A549 (cell line): ENCODE data around the gene CLDN6. TPM values are rescaled to one million over a fixed set of nuclear protein-coding genes. Genes with fewer than 3 reads are reported as not detected.

ENCODE experiments used
- ATAC-seq, 2 experiments: fragments of 200-7000 bp in 1 of 2; fragments of >200 bp in 1 of 2; cut with Nextera tagmentation in 1 of 2; cut with Tn5 transposase in 1 of 2; 3 replicates each; pipeline versions ENCODE4 v1.8.0 to v1.9.1; 2018 to 2020; ENCODE audit warnings: mild to moderate bottlenecking in 1 of 2, moderate library complexity in 1 of 2
- CTCF ChIA-PET: fragments of 300-600 bp; sonication (Branson Sonifier 250); formaldehyde crosslinking; extraction: SDS; loops from one replicate; lab custom pipeline; 2021; ENCODE audit warnings: antibody characterized with exemption, inconsistent platforms; lab: Yijun Ruan, JAX
- POLR2A ChIA-PET: fragments of 350-600 bp; formaldehyde crosslinking; extraction: SDS; loops from one replicate; lab custom pipeline; 2021; ENCODE audit warnings: antibody characterized with exemption, inconsistent platforms; lab: Yijun Ruan, JAX
- DNase-seq, 2 experiments: peaks; one replicate each; pipeline versions ENCODE4 v3.0.0 to v3.0.0-alpha.2; 2011 to 2016; ENCODE audit warnings: low read depth in 1 of 2, low spot score in 1 of 2
- FAIRE-seq: peaks from 2 replicates; lab custom pipeline; 2011; peaks lifted over from hg19 to GRCh38; lab: Jason Lieb, UNC
- H3K27ac ChIP-seq, 2 experiments: fragments of >200 bp; sonication (Bioruptor Twin); formaldehyde crosslinking; 3 replicates each; pipeline ENCODE4 v1.5.1; 2016 to 2017
- H3K4me1 ChIP-seq: fragments of >200 bp; sonication (Bioruptor Twin); formaldehyde crosslinking; 3 replicates; pipeline ENCODE4 v1.6.1; 2016
- H3K4me2 ChIP-seq: fragments of >200 bp; sonication (Bioruptor Twin); formaldehyde crosslinking; 3 replicates; pipeline ENCODE4 v1.6.1; 2016
- H3K4me3 ChIP-seq: fragments of >200 bp; sonication (Bioruptor Twin); formaldehyde crosslinking; 3 replicates; pipeline ENCODE4 v1.5.1; 2016
- H3K9me3 ChIP-seq: fragments of >200 bp; sonication (Bioruptor Twin); formaldehyde crosslinking; 3 replicates; pipeline ENCODE4 v1.6.1; 2016
- ATOH8 ChIP-seq: fragments of 250-450 bp; sonication (Bioruptor Pico); IDR thresholded peaks from 2 replicates; pipeline ENCODE4 v1.5.0; 2020; ENCODE audit warnings: low read depth, mild to moderate bottlenecking, moderate library complexity
- BHLHE40 ChIP-seq: IDR thresholded peaks from 2 replicates; pipeline ENCODE4 v1.6.1; 2012; ENCODE audit warnings: low read depth, low read length, inconsistent platforms
- CBX8 ChIP-seq: fragments of 200-600 bp; sonication (generic); IDR thresholded peaks from 2 replicates; pipeline ENCODE4 v1.6.1; 2016
- CEBPB ChIP-seq, 2 experiments: fragments of >200 bp in 1 of 2; sonication (Bioruptor Twin) in 1 of 2; formaldehyde crosslinking in 1 of 2; IDR thresholded peaks; 2 replicates each; pipeline ENCODE4 v1.6.1; 2012 to 2016
- EHF ChIP-seq: fragments of 250-450 bp; sonication (Bioruptor Pico); IDR thresholded peaks from 2 replicates; pipeline ENCODE4 v1.5.0; 2020; ENCODE audit warnings: mild to moderate bottlenecking
- EHMT2 ChIP-seq: fragments of 200-600 bp; sonication (generic); IDR thresholded peaks from 2 replicates; pipeline ENCODE4 v1.6.1; 2016; ENCODE audit warnings: antibody characterized with exemption, low read depth, mild to moderate bottlenecking, moderate library complexity
- HEYL ChIP-seq: fragments of 250-450 bp; sonication (Bioruptor Pico); IDR thresholded peaks from 2 replicates; pipeline ENCODE4 v1.8.0; 2021; ENCODE audit warnings: mild to moderate bottlenecking, moderate library complexity
- HMGXB4 ChIP-seq: fragments of 250-450 bp; sonication (Bioruptor Pico); IDR thresholded peaks from 2 replicates; pipeline ENCODE4 v1.5.0; 2021; ENCODE audit warnings: mild to moderate bottlenecking, moderate library complexity, borderline replicate concordance
- HOXB5 ChIP-seq: fragments of 250-450 bp; sonication (Bioruptor Pico); IDR thresholded peaks from 2 replicates; pipeline ENCODE4 v1.5.0; 2020; ENCODE audit warnings: mild to moderate bottlenecking, moderate library complexity
- JUNB ChIP-seq: fragments of >200 bp; sonication (Bioruptor Twin); formaldehyde crosslinking; IDR thresholded peaks from 2 replicates; pipeline ENCODE4 v1.6.1; 2016
- MAX ChIP-seq: IDR thresholded peaks from 2 replicates; pipeline ENCODE4 v1.6.1; 2012
- MYC ChIP-seq: IDR thresholded peaks from 2 replicates; pipeline ENCODE4 v1.6.1; 2012; ENCODE audit warnings: mild to moderate bottlenecking, inconsistent platforms, low read length, improper control_type of control experiment, borderline replicate concordance
- NFE2L2 ChIP-seq: fragments of 150-350 bp; conservative IDR thresholded peaks from 2 replicates; pipeline ENCODE4 v1.6.1; 2014; ENCODE audit warnings: low read length
- NPAS2 ChIP-seq: fragments of 250-450 bp; sonication (Bioruptor Pico); IDR thresholded peaks from 2 replicates; pipeline ENCODE4 v1.8.0; 2022; ENCODE audit warnings: mild to moderate bottlenecking, moderate library complexity, borderline replicate concordance
- NR3C1 ChIP-seq: fragments of >200 bp; sonication (Bioruptor Twin); formaldehyde crosslinking; IDR thresholded peaks from 3 replicates; pipeline ENCODE4 v1.6.1; 2017
- PBX3 ChIP-seq: IDR thresholded peaks from 2 replicates; pipeline ENCODE4 v1.6.1; 2012
- PHF8 ChIP-seq: fragments of 200-600 bp; sonication (generic); IDR thresholded peaks from 2 replicates; pipeline ENCODE4 v1.6.1; 2016; ENCODE audit warnings: low read depth, mild to moderate bottlenecking, antibody characterized with exemption, moderate library complexity, borderline replicate concordance
- POLR2A ChIP-seq: IDR thresholded peaks from 2 replicates; pipeline ENCODE4 v1.6.1; 2012; ENCODE audit warnings: mild to moderate bottlenecking, low read length
- RARB ChIP-seq: fragments of 250-450 bp; sonication (Bioruptor Pico); IDR thresholded peaks from 2 replicates; pipeline ENCODE4 v1.8.0; 2021; ENCODE audit warnings: mild to moderate bottlenecking, moderate library complexity
- SREBF2 ChIP-seq: fragments of 450-650 bp; IDR thresholded peaks from 2 replicates; pipeline ENCODE4 v1.6.1; 2014; ENCODE audit warnings: mild to moderate bottlenecking, moderate library complexity
- TFCP2L1 ChIP-seq: fragments of 250-450 bp; sonication (Bioruptor Pico); IDR thresholded peaks from 2 replicates; pipeline ENCODE4 v1.5.0; 2021; ENCODE audit warnings: mild to moderate bottlenecking
- USF2 ChIP-seq: fragments of 450-650 bp; IDR thresholded peaks from 2 replicates; pipeline ENCODE4 v1.6.1; 2014; ENCODE audit warnings: antibody characterized with exemption
- ZC3H11A ChIP-seq: fragments of 450-650 bp; IDR thresholded peaks from 2 replicates; pipeline ENCODE4 v1.6.1; 2014; ENCODE audit warnings: antibody characterized with exemption, mild to moderate bottlenecking
- ZNF302 ChIP-seq: fragments of 250-450 bp; sonication (Bioruptor Pico); IDR thresholded peaks from 2 replicates; pipeline ENCODE4 v1.9.0; 2021; ENCODE audit warnings: inconsistent platforms, mild to moderate bottlenecking, moderate library complexity
- WGBS: methylation state at CpG from one replicate; pipeline ENCODE4 v1.1.6; 2017; ENCODE audit errors: missing lambda C conversion rate; 5-methylcytosine and 5-hydroxymethylcytosine counted together
- polyA plus RNA-seq, 4 experiments: library from polyadenylated mRNA; depleted of rRNA in 3 of 4; stranded (reverse); fragments of >200 nt; fragmentation: RNase III in 1 of 4; extraction: RNeasy Plus Mini Kit Qiagen cat#74134 plus additional on column Dnase treatment in 1 of 4; gene quantifications; 2 replicates in 3 of 4; 3 replicates in 1 of 4; pipeline ENCODE4 v1.2.3, GENCODE V29; 2011 to 2017

CLDN6 gene
- polyA plus RNA-seq, 2 of the 4 experiments (the other 2 are of a cell fraction): 0.25 TPM; not detected in 1

- TF ChIP-seq CEBPB (IDR thresholded peaks at IDR 0.05): no peak
- peak; percentile 50; the same call in 1 of the 2 replicates for TF ChIP-seq USF2
- peak; percentile 73 for TF ChIP-seq MAX
- peak; percentile 76 for TF ChIP-seq BHLHE40
- TF ChIP-seq, all 56 proteins: peak for 3
- DNase-seq: no peak
- H3K27ac ChIP-seq: peak overlapping the region in 1 of 2 experiments; percentile 58; a peak in 3 of 6 replicates
- no peak overlapping the region for H3K4me3 ChIP-seq
- POLR2A ChIA-PET: interaction anchor here (1.0 kb wide), 1 partner anchor 14 kb away, joined by 3 read pairs; no protein-coding TSS in a partner anchor
- 67% methylated on average over 18 of the region's 27 CpGs for WGBS
- H3K4me2 ChIP-seq: peak overlapping the region; percentile 36; the same call in 2 of the 3 replicates
- no peaks in the 10 kb centered on the region for H3K9me3 ChIP-seq
- H3K4me1 ChIP-seq: peaks cover 15% of the 10 kb centered on the region
- FAIRE-seq: no peak
- ATAC-seq: peak; percentile 47 to 50
- CTCF ChIA-PET: interaction anchor here (1.2 to 3.4 kb wide), 2 partner anchors 10 to 29 kb away, joined by 3 to 16 read pairs; no protein-coding TSS in a partner anchor
These were observed 4.5 kb downstream of the CLDN6 start for GRCh38 chr16:3013491-3013951.

GRCh38 chr16:3012828-3013420 is 5.1 kb downstream of the CLDN6 start, which contains the start of gene CLDN9:
Gene CLDN9 (plus strand): TSS chr16:3012923. CDS start chr16:3013363, 440 bp downstream.
- 73% methylated on average over 17 of the region's 27 CpGs for WGBS
- no peak for DNase-seq

More at GRCh38 chr16:3012828-3013420, 5.1 kb downstream of the CLDN6 start, which contains the start of gene CLDN9:
- CTCF ChIA-PET: interaction anchor here (13.6 to 14.8 kb wide), 2 partner anchors 8 to 17 kb away, joined by 112 to 214 read pairs; partner anchors contain the start of genes CLDN6, HCFC1R1, THOC6 and TNFRSF12A
- FAIRE-seq: no peak
- POLR2A ChIA-PET: interaction anchor here (3.7 kb wide), 1 partner anchor 8 kb away, joined by 31 read pairs; the partner anchor contains the start of gene TNFRSF12A
- H3K4me1 ChIP-seq: peaks cover 15% of the 10 kb centered on the region
- peak within 1 kb of the TSS in 1 of 2 experiments; percentile 58; a peak in 3 of 6 replicates for H3K27ac ChIP-seq
- no peaks in the 10 kb centered on the region for H3K9me3 ChIP-seq
- ATAC-seq: peak; percentile 22 to 51; a peak in 5 of 6 replicates
- TF ChIP-seq EHMT2: no peak
- no peak for TF ChIP-seq ATOH8
- TF ChIP-seq PBX3: no peak
- no peak for TF ChIP-seq HEYL (CRISPR knock-in tag)
- TF ChIP-seq TFCP2L1: no peak
- TF ChIP-seq SREBF2: no peak
- no peak for TF ChIP-seq EHF (CRISPR knock-in tag)
- no peak for TF ChIP-seq ZC3H11A
- TF ChIP-seq PHF8: no peak
- TF ChIP-seq ZNF302 (CRISPR knock-in tag): no peak
- TF ChIP-seq CBX8: no peak
- no peak for TF ChIP-seq RARB (CRISPR knock-in tag)
- TF ChIP-seq MYC: no peak
- TF ChIP-seq NR3C1: no peak
- no peak for TF ChIP-seq NFE2L2
- TF ChIP-seq HOXB5 (CRISPR knock-in tag): no peak
- no peak for TF ChIP-seq JUNB
- TF ChIP-seq NPAS2 (CRISPR knock-in tag): no peak
- no peak for TF ChIP-seq HMGXB4 (CRISPR knock-in tag)
- TF ChIP-seq POLR2A: no peak
- peak within 1 kb of the TSS; percentile 36; the same call in 2 of the 3 replicates for H3K4me2 ChIP-seq
- H3K4me3 ChIP-seq: no peak within 1 kb of the TSS
